Thyroid gland (tissue), 4 donors: ENCODE results near the gene EPB41. TPM values are rescaled to one million over a fixed set of nuclear protein-coding genes. Genes with fewer than 3 reads are reported as not detected.
A peak's percentile ranks its signal among the peaks of the same experiment; 100 is the strongest.

ENCODE experiments used
- DNase-seq, 2 donors: peaks; one replicate each; pipeline ENCODE4 v3.0.0-alpha.2; 2019
- H3K27ac ChIP-seq, 3 donors: fragments of 200-600 bp; sonication (generic); 1 replicate in 2 of 3; 2 replicates in 1 of 3; pipeline ENCODE4 v1.5.1; 2016 to 2019; ENCODE audit warnings: mild to moderate bottlenecking in 1 of 3, moderate library complexity in 1 of 3
- H3K27me3 ChIP-seq: fragments of 200-600 bp; sonication (generic); one replicate; pipeline ENCODE4 v1.5.1; 2019
- H3K36me3 ChIP-seq, 2 donors: fragments of 200-600 bp; sonication (generic); one replicate each; pipeline ENCODE4 v1.5.1; 2016 to 2019
- H3K4me1 ChIP-seq, 2 donors: fragments of 200-600 bp; sonication (generic); one replicate each; pipeline ENCODE4 v1.5.1; 2017 to 2019
- H3K4me3 ChIP-seq, 3 donors: fragments of 200-600 bp; sonication (generic); replicated peaks in 1 of 3; 1 replicate in 2 of 3; 2 replicates in 1 of 3; pipeline ENCODE4 v1.5.1; 2016; ENCODE audit warnings: mild to moderate bottlenecking in 1 of 3
- H3K9me3 ChIP-seq: fragments of 200-600 bp; sonication (generic); one replicate; pipeline ENCODE4 v1.5.1; 2017
- CTCF ChIP-seq, 6 experiments: fragments of 200-600 bp in 3 of 6; fragments of 450-650 bp in 3 of 6; sonication (generic) in 3 of 6; IDR thresholded peaks; one replicate each; pipeline ENCODE4 v1.5.1; 2016 to 2019; ENCODE audit warnings: antibody characterized with exemption in 6 of 6, mild to moderate bottlenecking in 2 of 6, inconsistent platforms in 1 of 6, moderate library complexity in 1 of 6
- POLR2A ChIP-seq, 2 donors: fragments of 450-650 bp; IDR thresholded peaks; one replicate each; pipeline ENCODE4 v1.6.1; 2017; ENCODE audit warnings: antibody characterized with exemption in 2 of 2, mild to moderate bottlenecking in 2 of 2, moderate library complexity in 1 of 2
- WGBS, 2 donors: methylation state at CpG; one replicate each; pipeline ENCODE4 v1.1.5; 2017; 5-methylcytosine and 5-hydroxymethylcytosine counted together
- intact Hi-C: fragments of 100-400 bp; cut with DNase I; formaldehyde crosslinking; loops from one replicate; pipeline ENCODE4 v1.15.1; 2023
- total RNA-seq, 4 donors: library from RNA; depleted of rRNA; stranded (reverse); fragments of >200 nt; gene quantifications; one replicate each; pipeline ENCODE4 v1.2.3, GENCODE V29; 2016

The EPB41 gene
- 100 to 1,000 TPM in 1 of 4 donors, 10 to 100 TPM in 3; 59.7 to 102 (median 80.2) TPM for total RNA-seq

GRCh38 chr1:28914228-28915030 is at the start of gene EPB41:
TSS of gene EPB41 (plus strand) at chr1:28914569. CDS start at chr1:28987438, 72,869 bp downstream.
- peak within 1 kb of the TSS; percentile 42 to 68 (median 43) for H3K4me3 ChIP-seq
- peaks cover 0 to 15% of the 10 kb centered on the region in 2 donors for H3K4me1 ChIP-seq
- no peaks in the 10 kb centered on the region for H3K9me3 ChIP-seq
- no peak for TF ChIP-seq CTCF (IDR thresholded peaks at IDR 0.05)
- peak in 1 of 2 donors; percentile 70 for TF ChIP-seq POLR2A (IDR thresholded peaks at IDR 0.05)
- no peaks in the 10 kb centered on the region for H3K27me3 ChIP-seq
- no peak within 1 kb of the TSS for H3K27ac ChIP-seq
- 1% methylated on average over 22 to 29 of the region's 95 CpGs for WGBS, 2 donors
- no peaks in the 10 kb centered on the region for H3K36me3 ChIP-seq
- intact Hi-C loops = no loop called here
- peak; percentile 92 for DNase-seq

- no peak for DNase-seq
- no peak for TF ChIP-seq POLR2A (IDR thresholded peaks at IDR 0.05)
- no peak for TF ChIP-seq CTCF (IDR thresholded peaks at IDR 0.05)
- whole genome bisulfite sequencing, 2 donors = 59 to 80% methylated on average over 4 to 6 of the region's 6 CpGs
- Histone ChIP-seq H3K36me3 (no peaks in the 10 kb centered on the region), H3K9me3 (no peaks in the 10 kb centered on the region), H3K27ac (no peak overlapping the region), H3K27me3 (no peaks in the 10 kb centered on the region), H3K4me3 (no peak overlapping the region), H3K4me1 (no peaks in the 10 kb centered on the region)
- intact Hi-C loops = no loop called here
These were observed 49.7 kb upstream of the EPB41 start for GRCh38 chr1:28864695-28865094.

GRCh38 chr1:28865997-28866650 is 48.2 kb upstream of the EPB41 start:
- DNase-seq = no peak
- no peak overlapping the region for H3K4me3 ChIP-seq
- no peaks in the 10 kb centered on the region for H3K9me3 ChIP-seq
- TF ChIP-seq POLR2A (IDR thresholded peaks at IDR 0.05) (no peak), CTCF (IDR thresholded peaks at IDR 0.05) (no peak)
- intact Hi-C loops = no loop called here
- WGBS, 2 donors = 69 to 74% methylated on average over 10 of the region's 10 CpGs
- no peaks in the 10 kb centered on the region for H3K36me3 ChIP-seq
- H3K27me3 ChIP-seq = no peaks in the 10 kb centered on the region
- no peaks in the 10 kb centered on the region for H3K4me1 ChIP-seq
- no peak overlapping the region for H3K27ac ChIP-seq

- 70 to 74% methylated on average over 3 of the region's 3 CpGs for WGBS, 2 donors
- no peak overlapping the region for H3K4me3 ChIP-seq
These were observed 46.5 kb upstream of the EPB41 start for GRCh38 chr1:28867850-28868249.

More at GRCh38 chr1:28867850-28868249, 46.5 kb upstream of the EPB41 start:
- DNase-seq = no peak
- no peaks in the 10 kb centered on the region for H3K27me3 ChIP-seq
- H3K4me1 ChIP-seq = no peaks in the 10 kb centered on the region
- H3K27ac ChIP-seq = no peak overlapping the region
- intact Hi-C loops = no loop called here
- H3K36me3 ChIP-seq = no peaks in the 10 kb centered on the region
- H3K9me3 ChIP-seq = no peaks in the 10 kb centered on the region
- no peak for TF ChIP-seq POLR2A (IDR thresholded peaks at IDR 0.05)
- TF ChIP-seq CTCF (IDR thresholded peaks at IDR 0.05) = no peak
